ENCODE measurements around the gene PHF21B.

DNA sequence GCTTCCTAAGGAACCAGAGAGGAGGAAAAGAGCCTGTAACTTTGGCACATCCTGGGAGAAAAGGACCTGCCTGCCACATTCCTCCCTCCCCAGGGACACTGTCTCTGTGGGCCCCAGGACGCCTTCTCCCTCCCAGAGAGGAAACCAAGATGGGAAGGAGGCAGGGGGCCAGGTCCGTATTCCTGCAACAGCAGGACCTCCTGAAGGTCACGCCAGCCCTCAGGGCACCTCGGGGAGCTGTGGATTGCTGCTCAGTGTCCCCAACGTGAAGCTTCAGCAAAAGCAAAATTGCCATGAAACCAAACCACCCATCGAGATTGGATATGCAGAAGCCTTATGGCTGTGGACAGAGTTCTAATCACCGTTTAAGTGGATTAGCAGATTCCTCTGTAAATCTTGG is 170.7 kb downstream of the PHF21B start:
- TF ChIP-seq, protein P1, sequence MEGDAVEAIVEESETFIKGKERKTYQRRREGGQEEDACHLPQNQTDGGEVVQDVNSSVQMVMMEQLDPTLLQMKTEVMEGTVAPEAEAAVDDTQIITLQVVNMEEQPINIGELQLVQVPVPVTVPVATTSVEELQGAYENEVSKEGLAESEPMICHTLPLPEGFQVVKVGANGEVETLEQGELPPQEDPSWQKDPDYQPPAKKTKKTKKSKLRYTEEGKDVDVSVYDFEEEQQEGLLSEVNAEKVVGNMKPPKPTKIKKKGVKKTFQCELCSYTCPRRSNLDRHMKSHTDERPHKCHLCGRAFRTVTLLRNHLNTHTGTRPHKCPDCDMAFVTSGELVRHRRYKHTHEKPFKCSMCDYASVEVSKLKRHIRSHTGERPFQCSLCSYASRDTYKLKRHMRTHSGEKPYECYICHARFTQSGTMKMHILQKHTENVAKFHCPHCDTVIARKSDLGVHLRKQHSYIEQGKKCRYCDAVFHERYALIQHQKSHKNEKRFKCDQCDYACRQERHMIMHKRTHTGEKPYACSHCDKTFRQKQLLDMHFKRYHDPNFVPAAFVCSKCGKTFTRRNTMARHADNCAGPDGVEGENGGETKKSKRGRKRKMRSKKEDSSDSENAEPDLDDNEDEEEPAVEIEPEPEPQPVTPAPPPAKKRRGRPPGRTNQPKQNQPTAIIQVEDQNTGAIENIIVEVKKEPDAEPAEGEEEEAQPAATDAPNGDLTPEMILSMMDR (optimal IDR thresholded peaks at IDR 0.05 in 1 of 3, IDR thresholded peaks at IDR 0.05 in 1 of 3, conservative IDR thresholded peaks at IDR 0.05 in 1 of 3; ENCODE audit: extremely low read depth in 1 of 3, insufficient read depth in 2 of 3, low read length in 3 of 3): no peak
- no peak for TF ChIP-seq EZH2 (IDR thresholded peaks at IDR 0.05; ENCODE audit: low read length)

Data from keratinocyte (primary cell).